GM19324 (cell line): Measurements from ENCODE around the gene TNS4.

Experiments
- ATAC-seq: cut with Tn5 transposase; IDR thresholded peaks from one replicate; pipeline ENCODE4 v1.9.1; 2021; ENCODE audit warnings: mild to moderate bottlenecking, moderate library complexity; ENCODE audit not compliant: unreplicated experiment, low FRiP score

TNS4 gene

GRCh38 chr17:40535924-40536294 is 34.5 kb upstream of the TNS4 start:
- ATAC-seq: no peak

GRCh38 chr17:40535438-40535837 is 34.0 kb upstream of the TNS4 start:
- no peak for ATAC-seq

- no peak for ATAC-seq
Observed at GRCh38 chr17:40534371-40535189, 33.2 kb upstream of the TNS4 start.

GRCh38 chr17:40533896-40534295 is 32.5 kb upstream of the TNS4 start:
- no peak for ATAC-seq

- no peak for ATAC-seq
Observed at GRCh38 chr17:40532520-40533253, 31.3 kb upstream of the TNS4 start.

- no peak for ATAC-seq
Observed at GRCh38 chr17:40531051-40531991, 29.9 kb upstream of the TNS4 start.

- no peak for ATAC-seq
Observed at GRCh38 chr17:40530531-40530994, 29.1 kb upstream of the TNS4 start.

GRCh38 chr17:40529991-40530390 is 28.6 kb upstream of the TNS4 start:
- ATAC-seq: no peak

- no peak for ATAC-seq
Observed at GRCh38 chr17:40528692-40529417, 27.4 kb upstream of the TNS4 start.

- no peak for ATAC-seq
Observed at GRCh38 chr17:40526668-40527067, 25.2 kb upstream of the TNS4 start.

- ATAC-seq: no peak
Observed at GRCh38 chr17:40525294-40525693, 23.9 kb upstream of the TNS4 start.

GRCh38 chr17:40524243-40524965 is 23.0 kb upstream of the TNS4 start:
- ATAC-seq: no peak

- no peak for ATAC-seq
Observed at GRCh38 chr17:40522961-40523310, 21.5 kb upstream of the TNS4 start.

GRCh38 chr17:40522250-40522960 is 21.0 kb upstream of the TNS4 start:
- no peak for ATAC-seq

GRCh38 chr17:40520991-40521453 is 19.6 kb upstream of the TNS4 start:
- no peak for ATAC-seq

- ATAC-seq: no peak
Observed at GRCh38 chr17:40519089-40519775, 17.8 kb upstream of the TNS4 start.

- no peak for ATAC-seq
Observed at GRCh38 chr17:40518401-40519088, 17.1 kb upstream of the TNS4 start.

GRCh38 chr17:40517981-40518380 is 16.6 kb upstream of the TNS4 start:
- no peak for ATAC-seq
